K562 (cell line): ENCODE results near the gene CTRL. TPM values are rescaled to one million over a fixed set of nuclear protein-coding genes. Genes with fewer than 3 reads are reported as not detected.
A peak's percentile ranks its signal among the peaks of the same experiment; 100 is the strongest.

ENCODE experiments used
- CBX5 ChIP-seq: IDR thresholded peaks from 2 replicates; pipeline ENCODE4 v1.6.1; 2014; ENCODE audit warnings: low read depth, borderline replicate concordance
- CREM ChIP-seq: IDR thresholded peaks from 2 replicates; pipeline ENCODE4 v1.6.1; 2014; ENCODE audit warnings: antibody characterized with exemption, low read depth
- ELF2 ChIP-seq: fragments of 250-450 bp; sonication (Bioruptor Pico); IDR thresholded peaks from 2 replicates; pipeline ENCODE4 v1.5.0; 2021; ENCODE audit warnings: mild to moderate bottlenecking
- ELF4 ChIP-seq: fragments of 450-650 bp; formaldehyde crosslinking; IDR thresholded peaks from 2 replicates; pipeline ENCODE4 v1.4.0; 2022; ENCODE audit warnings: missing genetic modification characterization
- KAT8 ChIP-seq: fragments of 450-650 bp; IDR thresholded peaks from 2 replicates; pipeline ENCODE4 v1.6.1; 2016; ENCODE audit warnings: low read depth, mild to moderate bottlenecking
- KLF16 ChIP-seq: IDR thresholded peaks from 2 replicates; pipeline ENCODE4 v1.6.1; 2016; ENCODE audit warnings: antibody characterized with exemption
- MIER1 ChIP-seq: fragments of 450-650 bp; IDR thresholded peaks from 2 replicates; pipeline ENCODE4 v1.6.1; 2016; ENCODE audit warnings: antibody characterized with exemption, mild to moderate bottlenecking, low read depth
- MTF1 ChIP-seq: fragments of 250-450 bp; sonication (Bioruptor Pico); IDR thresholded peaks from 2 replicates; pipeline ENCODE4 v1.9.0; 2021; ENCODE audit warnings: moderate library complexity, mild to moderate bottlenecking, inconsistent platforms, borderline replicate concordance
- MYBL2 ChIP-seq, 2 experiments: fragments of 450-650 bp in 1 of 2; sonication (generic) in 1 of 2; formaldehyde crosslinking in 1 of 2; IDR thresholded peaks; 2 replicates each; pipeline versions ENCODE4 v1.6.1 to v1.8.1; 2017 to 2022; ENCODE audit warnings: borderline replicate concordance in 1 of 2, inconsistent platforms in 1 of 2, low read depth in 1 of 2, mild to moderate bottlenecking in 1 of 2, missing genetic modification reagents in 1 of 2, moderate library complexity in 1 of 2
- OTX1 ChIP-seq: fragments of 450-650 bp; formaldehyde crosslinking; IDR thresholded peaks from 2 replicates; pipeline ENCODE4 v1.4.0; 2022; ENCODE audit warnings: mild to moderate bottlenecking
- POLR2AphosphoS5 ChIP-seq: IDR thresholded peaks from 2 replicates; pipeline ENCODE4 v1.6.1; 2011; ENCODE audit warnings: mild to moderate bottlenecking, low read depth, low read length, moderate library complexity; ENCODE audit not compliant: control insufficient read depth, insufficient read depth
- PPARD ChIP-seq: fragments of 250-450 bp; sonication (Bioruptor Pico); IDR thresholded peaks from 2 replicates; pipeline ENCODE4 v1.8.0; 2022; ENCODE audit warnings: inconsistent platforms, mild to moderate bottlenecking, moderate library complexity
- RBFOX2 ChIP-seq: fragments of 200-400 bp; formaldehyde crosslinking; IDR thresholded peaks from 2 replicates; pipeline ENCODE4 v1.6.1; 2017; ENCODE audit warnings: low read depth, mild to moderate bottlenecking, low read length, moderate library complexity
- ZFP36 ChIP-seq: fragments of 150-350 bp; IDR thresholded peaks from 2 replicates; pipeline ENCODE4 v1.6.1; 2018; ENCODE audit warnings: low read length, low read depth; ENCODE audit not compliant: partially characterized antibody
- ZNF174 ChIP-seq: fragments of 250-450 bp; sonication (Bioruptor Pico); IDR thresholded peaks from 2 replicates; pipeline ENCODE4 v1.4.0; 2020; ENCODE audit warnings: mild to moderate bottlenecking
- ZNF277 ChIP-seq: fragments of 250-450 bp; sonication (Bioruptor Pico); IDR thresholded peaks from 2 replicates; pipeline ENCODE4 v1.8.0; 2022; ENCODE audit warnings: inconsistent platforms, mild to moderate bottlenecking, moderate library complexity, borderline replicate concordance
- ZNF57 ChIP-seq: fragments of 450-650 bp; formaldehyde crosslinking; IDR thresholded peaks from 2 replicates; pipeline ENCODE4 v1.4.0; 2020; ENCODE audit warnings: mild to moderate bottlenecking, moderate library complexity
- ZNF583 ChIP-seq: fragments of 250-450 bp; sonication (Bioruptor Pico); IDR thresholded peaks from 2 replicates; pipeline ENCODE4 v1.4.0; 2020
- ZNF76 ChIP-seq: fragments of 250-450 bp; sonication (Bioruptor Pico); IDR thresholded peaks from 2 replicates; pipeline ENCODE4 v1.4.0; 2020; ENCODE audit warnings: mild to moderate bottlenecking, moderate library complexity, borderline replicate concordance
- polyA plus RNA-seq, 8 experiments: library from polyadenylated mRNA; depleted of rRNA in 4 of 8; stranded (reverse) in 5 of 8; unstranded in 3 of 8; fragments of >200 nt; fragmentation: Nextera tagmentation in 2 of 8; fragmentation: Illumina TruSeq in 1 of 8; extraction: Ambion mirVana in 2 of 8; extraction: Trizol in 1 of 8; gene quantifications; 2 replicates each; pipeline versions ENCODE4 v1.2.1 to v1.2.3, GENCODE V29; 2011 to 2014; ENCODE audit warnings: inconsistent platforms in 1 of 8, missing spikeins in 1 of 8
- total RNA-seq, 7 experiments: library from RNA; depleted of rRNA in 6 of 7; stranded (reverse); fragments of >200 nt in 6 of 7; fragmentation: Illumina TruSeq in 2 of 7; extraction: Trizol in 2 of 7; gene quantifications; 2 replicates each; pipeline versions ENCODE4 v1.2.1 to v1.2.3, GENCODE V29; 2011 to 2021; ENCODE audit warnings: low replicate concordance in 1 of 7
- TF ChIP-seq, protein P1 (sequence below): fragments of 450-650 bp; formaldehyde crosslinking; IDR thresholded peaks from 2 replicates; pipeline ENCODE4 v1.4.0; 2020; ENCODE audit warnings: mild to moderate bottlenecking, mixed read lengths
- TF ChIP-seq, protein P2 (sequence below): fragments of 250-450 bp; sonication (Bioruptor Pico); IDR thresholded peaks from 2 replicates; pipeline ENCODE4 v1.5.0; 2021; ENCODE audit warnings: mild to moderate bottlenecking, moderate library complexity

Gene CTRL
- total and polyA plus RNA-seq, 9 of the 15 experiments (the other 6 are each of a cell fraction or from before 2014, with no cell fraction given): 1.4 to 5.6 (median 2.5) TPM

DNA sequence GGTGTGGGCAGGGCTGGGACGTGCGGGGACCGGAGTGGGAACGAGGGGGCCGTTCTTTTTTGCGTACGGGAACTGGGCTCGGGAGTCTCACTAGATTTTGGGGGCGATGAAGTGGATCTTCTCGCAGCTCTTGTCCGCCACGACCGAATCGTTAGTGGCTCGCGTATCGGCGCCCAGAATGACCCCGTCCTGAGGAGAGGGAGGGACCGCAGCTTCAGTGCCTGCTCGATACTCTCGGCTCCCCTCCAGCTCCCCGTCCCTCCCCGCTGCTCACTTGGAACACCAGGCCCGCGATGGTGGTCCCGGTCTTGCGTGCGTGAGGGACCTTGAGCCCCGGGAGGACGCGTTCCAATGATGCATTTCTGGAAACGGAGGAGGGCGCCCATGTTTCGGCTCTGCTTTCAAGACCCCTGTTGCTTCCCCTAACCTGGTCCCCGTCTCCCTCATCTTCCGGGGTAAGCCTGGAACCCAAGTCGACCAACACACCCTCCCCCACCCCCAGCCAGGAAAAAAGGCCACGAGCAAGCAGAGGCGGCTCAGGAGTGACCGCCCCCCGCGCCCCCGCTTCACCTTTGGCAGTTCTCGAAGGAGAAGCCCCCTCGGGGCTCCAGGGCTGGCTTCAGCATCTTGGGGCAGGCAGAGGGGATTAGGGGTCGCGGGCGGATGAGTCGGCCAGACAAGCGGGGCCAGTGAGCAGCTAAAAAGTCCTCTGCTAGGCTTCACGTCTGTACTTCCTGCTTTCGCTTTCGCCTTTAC lies 4.6 kb upstream of the CTRL start, which contains the start of gene PSMB10 (continued):
- TF ChIP-seq RBFOX2: peak; percentile 77
- TF ChIP-seq ZNF277 (CRISPR knock-in tag): no peak
- no peak for TF ChIP-seq ZNF583 (CRISPR knock-in tag)
- TF ChIP-seq, protein P1, sequence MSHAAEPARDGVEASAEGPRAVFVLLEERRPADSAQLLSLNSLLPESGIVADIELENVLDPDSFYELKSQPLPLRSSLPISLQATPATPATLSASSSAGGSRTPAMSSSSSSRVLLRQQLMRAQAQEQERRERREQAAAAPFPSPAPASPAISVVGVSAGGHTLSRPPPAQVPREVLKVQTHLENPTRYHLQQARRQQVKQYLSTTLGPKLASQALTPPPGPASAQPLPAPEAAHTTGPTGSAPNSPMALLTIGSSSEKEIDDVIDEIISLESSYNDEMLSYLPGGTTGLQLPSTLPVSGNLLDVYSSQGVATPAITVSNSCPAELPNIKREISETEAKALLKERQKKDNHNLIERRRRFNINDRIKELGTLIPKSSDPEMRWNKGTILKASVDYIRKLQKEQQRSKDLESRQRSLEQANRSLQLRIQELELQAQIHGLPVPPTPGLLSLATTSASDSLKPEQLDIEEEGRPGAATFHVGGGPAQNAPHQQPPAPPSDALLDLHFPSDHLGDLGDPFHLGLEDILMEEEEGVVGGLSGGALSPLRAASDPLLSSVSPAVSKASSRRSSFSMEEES (CRISPR knock-in tag): no peak
- no peak for TF ChIP-seq POLR2AphosphoS5
- no peak for TF ChIP-seq ZNF76
- no peak for TF ChIP-seq KLF16
- no peak for TF ChIP-seq ZNF174 (CRISPR knock-in tag)
- TF ChIP-seq ELF4 (CRISPR knock-in tag): no peak
- TF ChIP-seq ELF2: peak; percentile 26; the same call in 1 of the 2 replicates
- TF ChIP-seq CREM: peak; percentile 40
- TF ChIP-seq OTX1: no peak
- TF ChIP-seq ZFP36: no peak
- no peak for TF ChIP-seq MTF1 (CRISPR knock-in tag)
- no peak for TF ChIP-seq PPARD (CRISPR knock-in tag)
- no peak for TF ChIP-seq CBX5
- TF ChIP-seq, protein P2, sequence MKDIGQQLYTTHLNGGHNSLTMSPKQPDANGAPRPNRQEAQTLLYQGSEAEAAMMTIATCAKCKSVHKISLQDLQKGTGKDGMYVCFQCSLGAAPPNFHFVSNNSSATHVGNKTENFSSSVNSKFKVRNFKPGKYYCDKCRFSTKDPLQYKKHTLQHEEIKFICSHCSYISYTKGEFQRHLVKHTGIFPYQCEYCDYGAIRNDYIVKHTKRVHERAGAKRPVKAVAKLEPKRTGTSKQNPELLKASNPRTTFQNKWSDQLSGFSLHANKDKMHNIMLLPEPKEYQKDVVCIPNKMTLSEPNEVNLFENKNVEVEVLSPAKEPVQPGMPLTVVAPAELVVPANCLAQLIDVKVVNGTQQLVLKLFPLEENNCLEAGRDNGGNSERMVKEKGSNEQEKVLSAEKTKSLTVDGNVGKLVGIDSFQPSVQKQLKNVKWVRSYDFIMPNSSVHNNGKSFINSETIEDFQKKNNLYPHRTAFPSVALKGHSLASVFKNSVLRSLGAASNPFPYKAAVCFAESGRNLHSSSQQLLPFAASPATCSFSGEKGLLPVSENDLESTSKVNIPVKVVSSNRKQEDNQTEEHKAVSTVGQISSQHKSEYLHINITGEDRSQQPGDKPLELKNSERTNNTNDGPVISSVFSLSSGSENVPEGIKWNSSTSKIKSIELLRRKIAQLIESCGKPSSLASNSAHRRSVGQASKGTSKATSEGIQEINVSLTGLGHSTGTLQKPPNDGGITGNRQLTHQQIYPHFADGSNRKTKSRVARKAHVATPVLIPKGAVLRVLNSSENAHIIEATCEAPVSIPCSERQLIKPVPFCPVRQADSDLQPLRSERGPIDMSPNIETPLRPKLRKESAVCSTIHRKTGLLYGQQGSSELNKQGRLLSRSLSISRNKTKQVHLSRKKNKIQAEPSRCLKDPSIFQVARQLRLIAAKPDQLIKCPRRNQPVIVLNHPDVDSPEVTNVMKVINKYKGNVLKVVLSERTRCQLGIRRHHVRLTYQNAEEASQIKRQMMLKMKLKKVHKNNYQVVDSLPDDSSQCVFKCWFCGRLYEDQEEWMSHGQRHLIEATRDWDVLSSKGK (CRISPR knock-in tag): no peak
- no peak for TF ChIP-seq MYBL2 (IDR thresholded peaks at IDR 0.05; ENCODE audit: low read depth)
- TF ChIP-seq MYBL2 (CRISPR knock-in tag; IDR thresholded peaks at IDR 0.05; ENCODE audit: borderline replicate concordance): no peak
- TF ChIP-seq MIER1: no peak
- no peak for TF ChIP-seq KAT8
- no peak for TF ChIP-seq ZNF57 (CRISPR knock-in tag)
